ENCODE results near the gene PDILT.

PDILT gene

DNA sequence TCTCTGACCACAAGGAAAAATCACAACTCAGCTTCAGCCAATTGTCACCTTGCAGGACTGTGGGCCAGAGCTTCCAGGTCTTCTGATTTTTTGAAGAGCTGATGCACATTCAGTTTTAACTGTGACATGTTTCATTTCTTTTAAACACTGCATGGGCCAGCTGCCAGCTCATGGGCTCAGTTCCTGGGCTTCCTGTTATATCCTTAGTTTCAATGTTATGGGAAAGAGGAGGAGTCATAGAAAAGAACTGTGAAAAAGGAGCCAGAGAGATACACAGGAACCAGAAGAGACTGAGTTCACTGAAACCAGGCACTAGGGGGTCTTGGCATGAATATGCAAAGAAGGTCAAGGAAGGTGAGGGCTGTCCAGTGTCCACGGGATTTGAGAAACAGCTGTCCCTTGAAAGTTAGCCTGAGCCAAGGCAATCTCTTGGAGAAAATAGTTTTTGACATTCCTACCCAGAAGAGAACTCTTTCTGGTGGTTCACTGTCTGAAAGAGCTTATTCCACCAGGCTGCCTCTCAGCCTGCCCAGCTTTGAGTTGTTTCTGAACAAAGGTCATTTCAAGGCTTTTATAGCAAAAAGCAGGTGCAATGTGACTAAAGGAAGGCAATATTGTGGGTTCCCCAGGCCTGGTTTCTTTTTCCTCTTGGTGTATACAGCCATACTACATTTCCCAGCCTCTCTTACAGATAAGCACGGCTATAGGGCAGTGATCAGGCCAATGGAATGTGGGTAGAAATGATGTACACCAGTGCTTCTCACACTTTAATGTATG, 10.5 kb downstream of the PDILT start:
- H3K36me3 ChIP-seq (ENCODE audit: insufficient read depth) = no peaks in the 10 kb centered on the region
- no peaks in the 10 kb centered on the region for H3K4me1 ChIP-seq (ENCODE audit: low read depth, poor library complexity, severe bottlenecking)
- H3K27ac ChIP-seq = no peak overlapping the region
- H3K4me2 ChIP-seq = no peak overlapping the region
- H3K79me2 ChIP-seq (ENCODE audit: insufficient read depth, low read depth) = no peaks in the 10 kb centered on the region
- H3K4me3 ChIP-seq (IDR thresholded peaks at IDR 0.05; ENCODE audit: insufficient read depth, low read depth, low read length) = no peak overlapping the region
- TF ChIP-seq CTCF (conservative IDR thresholded peaks at IDR 0.05; ENCODE audit: low read depth, low read length) = no peak
- H3K27me3 ChIP-seq (ENCODE audit: insufficient read depth, low read depth) = no peaks in the 10 kb centered on the region
- no peaks in the 10 kb centered on the region for H4K20me1 ChIP-seq (ENCODE audit: insufficient read depth)
- no peak overlapping the region for H2AFZ ChIP-seq (ENCODE audit: low read depth)
- no peak overlapping the region for H3K9ac ChIP-seq

DNA sequence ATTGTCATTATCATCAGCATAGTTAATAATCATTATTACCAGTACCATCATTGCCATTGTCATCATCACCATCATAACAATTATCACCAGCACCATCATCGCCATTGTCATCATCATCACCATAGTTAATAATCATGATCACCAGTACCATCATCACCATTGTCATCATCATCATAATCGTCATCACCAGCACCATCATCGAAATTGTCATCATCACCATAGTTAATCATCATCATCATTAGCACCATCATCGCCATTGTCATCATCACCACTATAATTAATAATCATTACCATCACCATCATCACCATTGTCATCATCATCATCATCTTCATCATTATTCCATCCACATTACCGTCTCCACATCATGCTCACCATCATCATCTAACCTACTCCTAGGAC, 13.5 kb downstream of the PDILT start:
- Histone ChIP-seq H3K4me2 (no peak overlapping the region), H2AFZ (ENCODE audit: low read depth) (no peak overlapping the region), H3K36me3 (ENCODE audit: insufficient read depth) (no peaks in the 10 kb centered on the region), H3K27me3 (ENCODE audit: insufficient read depth, low read depth) (no peaks in the 10 kb centered on the region), H3K4me3 (IDR thresholded peaks at IDR 0.05; ENCODE audit: insufficient read depth, low read depth, low read length) (no peak overlapping the region), H3K4me1 (ENCODE audit: low read depth, poor library complexity, severe bottlenecking) (no peaks in the 10 kb centered on the region), H4K20me1 (ENCODE audit: insufficient read depth) (no peaks in the 10 kb centered on the region), H3K79me2 (ENCODE audit: insufficient read depth, low read depth) (no peaks in the 10 kb centered on the region), H3K9ac (no peak overlapping the region), H3K27ac (no peak overlapping the region)
- TF ChIP-seq CTCF (conservative IDR thresholded peaks at IDR 0.05; ENCODE audit: low read depth, low read length) = no peak

GRCh38 chr16:20388854-20389253, 15.7 kb downstream of the PDILT start:
- Histone ChIP-seq H3K4me1 (ENCODE audit: low read depth, poor library complexity, severe bottlenecking) (no peaks in the 10 kb centered on the region), H3K36me3 (ENCODE audit: insufficient read depth) (no peaks in the 10 kb centered on the region), H4K20me1 (ENCODE audit: insufficient read depth) (no peaks in the 10 kb centered on the region), H3K4me2 (no peak overlapping the region), H3K9ac (no peak overlapping the region), H3K27ac (no peak overlapping the region), H2AFZ (ENCODE audit: low read depth) (no peak overlapping the region), H3K79me2 (ENCODE audit: insufficient read depth, low read depth) (no peaks in the 10 kb centered on the region), H3K4me3 (IDR thresholded peaks at IDR 0.05; ENCODE audit: insufficient read depth, low read depth, low read length) (no peak overlapping the region), H3K27me3 (ENCODE audit: insufficient read depth, low read depth) (no peaks in the 10 kb centered on the region)
- no peak for TF ChIP-seq CTCF (conservative IDR thresholded peaks at IDR 0.05; ENCODE audit: low read depth, low read length)

DNA sequence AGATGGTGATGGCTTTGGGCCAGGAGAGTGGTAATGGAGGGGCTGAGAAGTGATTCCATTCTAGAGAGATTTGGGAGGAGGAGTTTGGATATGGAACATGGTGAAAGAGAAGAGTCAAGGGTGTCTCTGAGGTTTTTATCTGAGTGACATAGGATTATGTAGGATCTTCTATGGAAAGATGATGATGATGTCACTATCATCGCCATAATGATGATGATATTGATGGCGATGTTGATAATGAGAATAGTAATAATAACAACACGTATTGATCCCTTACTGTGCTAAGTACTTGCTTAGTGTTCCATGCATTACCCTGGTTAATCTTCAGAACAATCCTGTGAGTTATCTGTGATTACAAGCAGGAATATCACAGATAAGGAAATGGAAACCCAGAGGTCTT, 16.6 kb downstream of the PDILT start:
- Histone ChIP-seq H2AFZ (ENCODE audit: low read depth) (no peak overlapping the region), H4K20me1 (ENCODE audit: insufficient read depth) (no peaks in the 10 kb centered on the region), H3K27me3 (ENCODE audit: insufficient read depth, low read depth) (no peaks in the 10 kb centered on the region), H3K4me2 (no peak overlapping the region), H3K79me2 (ENCODE audit: insufficient read depth, low read depth) (no peaks in the 10 kb centered on the region), H3K4me1 (ENCODE audit: low read depth, poor library complexity, severe bottlenecking) (no peaks in the 10 kb centered on the region), H3K4me3 (IDR thresholded peaks at IDR 0.05; ENCODE audit: insufficient read depth, low read depth, low read length) (no peak overlapping the region), H3K36me3 (ENCODE audit: insufficient read depth) (no peaks in the 10 kb centered on the region), H3K9ac (no peak overlapping the region), H3K27ac (no peak overlapping the region)
- no peak for TF ChIP-seq CTCF (conservative IDR thresholded peaks at IDR 0.05; ENCODE audit: low read depth, low read length)

Data from KMS-11 (cell line).